Limb (tissue), 2 donors: ENCODE results near the gene MAN1A2.
"Not testable (repeated sequence)": the region's sequence is repeated elsewhere in the genome, so short reads cannot be mapped to it uniquely, and the experiment has no call there.

Experiments used
- DNase-seq, 2 donors: peaks; one replicate each; pipeline ENCODE4 v3.0.0-alpha.2; 2016; ENCODE audit errors: extremely low spot score in 2 of 2

The MAN1A2 gene

GRCh38 chr1:117396636-117397035 is 29.4 kb downstream of the MAN1A2 start:
- DNase-seq, result no peak

GRCh38 chr1:117398957-117399356 is 31.7 kb downstream of the MAN1A2 start:
- DNase-seq, result no peak

DNA sequence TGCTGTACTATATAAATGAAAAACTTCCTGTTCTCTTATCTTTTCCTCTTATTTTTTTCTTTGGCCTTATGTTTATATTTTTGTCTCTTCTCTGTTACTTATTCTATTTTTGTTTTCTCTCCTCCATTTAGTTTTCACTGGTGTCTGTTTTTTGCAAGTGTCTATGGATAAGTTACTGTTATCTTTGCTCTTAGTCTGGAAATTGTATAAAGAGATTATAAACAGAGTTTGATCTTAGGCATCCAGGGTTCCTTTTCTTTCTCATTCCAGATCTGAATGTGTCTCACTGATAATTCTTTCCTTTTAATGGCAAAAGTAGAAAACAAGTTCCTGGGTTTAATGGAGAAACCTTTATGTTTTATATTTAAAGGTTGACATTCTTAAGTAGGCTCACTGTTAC is 34.5 kb downstream of the MAN1A2 start:
- no peak for DNase-seq

- DNase-seq, result no peak
Measured at GRCh38 chr1:117403597-117403996, 36.3 kb downstream of the MAN1A2 start.

- DNase-seq, result no peak
Measured at GRCh38 chr1:117405042-117405441, 37.8 kb downstream of the MAN1A2 start.

GRCh38 chr1:117412472-117412871 is 45.2 kb downstream of the MAN1A2 start:
- DNase-seq, result no peak

DNA sequence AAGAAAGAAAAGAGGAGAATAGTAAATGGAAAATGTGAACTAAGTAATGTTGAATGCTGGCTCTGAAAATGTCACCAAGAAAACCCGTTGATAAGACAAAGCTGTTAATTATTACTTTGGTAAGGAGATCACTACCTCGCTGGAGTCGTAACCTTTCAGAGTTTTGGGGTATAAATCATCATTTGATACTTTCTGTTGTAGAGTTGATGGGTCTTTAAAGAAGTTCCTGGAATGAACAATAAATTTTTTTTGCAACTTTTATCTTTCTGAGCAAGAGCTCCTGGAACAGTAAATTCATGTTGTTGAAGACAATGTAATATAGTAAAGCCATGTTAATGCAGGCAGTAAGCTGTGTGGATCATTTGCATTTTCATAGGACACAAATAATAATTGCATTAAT is 46.2 kb downstream of the MAN1A2 start:
- no peak for DNase-seq

DNA sequence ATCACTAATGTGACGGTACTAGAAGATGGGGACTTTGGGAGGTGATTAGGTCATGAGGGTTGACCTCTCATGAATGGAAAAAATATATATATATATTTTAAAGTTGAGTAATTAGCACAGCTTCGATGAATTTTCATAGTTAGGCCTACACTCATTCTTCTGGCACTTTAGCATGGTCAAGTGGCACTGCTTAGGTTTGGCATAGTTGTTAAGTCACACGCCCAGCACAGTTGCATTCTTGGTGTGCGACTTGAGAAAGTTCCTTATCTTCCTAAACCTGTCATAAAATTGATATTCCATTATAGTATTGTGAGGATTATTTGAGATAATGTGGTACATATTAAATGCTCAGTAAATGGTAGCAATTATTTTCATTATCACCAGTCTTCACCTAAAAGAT is 47.7 kb downstream of the MAN1A2 start:
- DNase-seq, result no peak

DNA sequence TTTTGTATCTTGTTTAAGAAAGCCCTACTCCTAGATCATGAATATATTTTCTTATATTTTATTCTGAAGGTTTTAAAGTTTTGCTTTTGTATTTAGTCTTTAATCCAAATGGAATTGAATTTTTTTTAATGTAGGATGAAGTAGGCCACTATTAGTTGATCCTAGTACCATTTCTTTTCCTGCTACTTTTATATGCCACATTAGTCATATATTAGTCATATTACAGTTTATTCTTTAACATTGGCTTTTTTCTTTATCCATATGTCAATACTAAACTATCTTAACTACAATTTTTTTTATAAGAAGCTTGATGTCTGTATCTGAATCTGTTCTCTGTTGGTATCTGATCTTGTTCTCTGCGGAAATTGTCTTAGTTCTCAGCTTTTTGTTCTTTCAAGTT is 48.8 kb downstream of the MAN1A2 start:
- DNase-seq, result no peak

DNA sequence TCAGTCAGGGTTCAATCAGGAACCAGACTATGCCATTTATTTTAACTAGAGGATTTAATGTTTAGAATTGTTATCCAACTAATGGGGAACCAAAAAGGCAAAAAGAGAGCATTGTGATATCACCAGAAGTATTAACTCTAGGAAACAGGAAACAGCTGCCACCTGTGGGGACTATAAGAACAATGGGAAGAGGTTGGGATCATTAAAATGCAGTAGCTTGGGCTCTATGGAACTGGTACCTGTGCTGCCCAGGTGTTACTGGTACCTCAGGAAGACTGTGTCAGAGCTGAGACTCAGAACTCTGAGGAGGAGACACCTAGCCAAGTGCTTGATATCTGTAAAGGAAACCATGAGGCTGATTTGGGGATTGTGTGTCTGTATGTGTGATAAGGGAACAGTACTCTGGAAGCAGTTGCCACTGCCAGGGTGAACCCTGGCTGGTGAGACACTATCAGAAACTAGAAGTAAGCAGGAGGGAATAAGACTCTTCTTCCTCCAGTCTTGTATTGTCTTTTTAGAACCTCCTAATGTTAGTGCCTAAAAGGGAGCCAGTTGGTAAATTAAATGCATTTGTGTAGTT is 49.4 kb downstream of the MAN1A2 start:
- no peak for DNase-seq

- no peak for DNase-seq
Measured at GRCh38 chr1:117425050-117425734, 57.9 kb downstream of the MAN1A2 start.

DNA sequence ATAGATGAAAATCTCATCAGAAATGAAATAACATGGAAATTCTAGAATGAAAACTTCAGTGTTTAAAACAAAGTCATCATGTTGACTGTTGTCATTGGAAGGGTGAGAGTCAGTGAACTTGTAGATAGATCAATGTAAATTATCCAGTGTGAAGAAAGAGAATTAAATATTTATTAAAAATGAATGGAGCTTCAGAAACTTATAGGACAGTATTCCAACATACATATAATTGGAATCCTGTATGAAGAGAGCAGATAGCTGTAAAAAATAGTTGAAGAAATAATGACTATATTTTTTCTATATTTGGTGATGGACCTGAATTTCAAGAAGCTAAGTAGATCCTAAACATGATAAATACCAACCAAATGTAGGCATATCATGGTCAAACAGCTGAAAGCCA is 60.0 kb downstream of the MAN1A2 start:
- DNase-seq, result no peak

DNA sequence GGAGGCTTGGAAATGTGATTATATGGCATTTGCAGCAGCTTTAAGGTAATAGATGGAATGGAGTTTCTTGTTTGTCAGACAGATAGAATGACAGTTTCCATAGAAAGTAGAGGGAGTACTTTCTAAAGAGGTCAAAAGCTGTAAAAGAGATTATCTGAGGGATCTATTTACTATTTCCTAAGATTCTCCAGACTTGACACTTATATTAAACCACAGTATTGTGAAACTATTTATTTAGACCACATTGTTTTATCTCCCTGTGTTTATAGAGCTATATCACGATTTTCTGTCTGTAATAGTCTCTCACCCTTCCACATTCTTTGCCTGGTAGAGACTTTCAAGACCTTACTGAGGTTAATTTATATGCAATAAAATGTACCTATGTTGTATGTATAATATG is 66.7 kb downstream of the MAN1A2 start:
- DNase-seq, result no peak

GRCh38 chr1:117436513-117436912 is 69.3 kb downstream of the MAN1A2 start:
- no peak for DNase-seq

GRCh38 chr1:117447661-117448060 is 80.4 kb downstream of the MAN1A2 start:
- no peak for DNase-seq

- no peak for DNase-seq
Measured at GRCh38 chr1:117452216-117452615, 85.0 kb downstream of the MAN1A2 start.

GRCh38 chr1:117453958-117454357 is 86.7 kb downstream of the MAN1A2 start:
- no peak for DNase-seq

- not testable (repeated sequence) for DNase-seq
Measured at GRCh38 chr1:117458410-117458809, 91.2 kb downstream of the MAN1A2 start.

GRCh38 chr1:117466761-117467160 is 99.5 kb downstream of the MAN1A2 start:
- DNase-seq, result no peak

DNA sequence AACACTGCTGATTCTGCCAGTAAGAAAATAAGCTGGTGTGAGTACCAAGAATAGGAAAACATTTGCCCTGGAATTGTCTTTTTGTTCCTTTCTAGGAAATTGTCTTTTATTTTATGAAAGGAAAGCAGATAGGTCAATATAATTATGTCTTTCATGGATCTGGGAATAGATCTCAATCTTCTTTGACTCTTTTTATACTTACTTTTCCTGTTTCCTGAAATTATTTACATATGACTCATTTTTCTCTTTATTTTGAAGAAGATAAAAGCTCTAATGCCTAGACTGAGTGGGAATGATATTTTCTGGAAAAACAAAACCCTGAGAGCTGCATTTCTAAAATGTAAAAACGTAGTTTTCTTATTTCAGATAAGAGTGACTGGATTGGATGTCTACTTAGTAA is 100.1 kb downstream of the MAN1A2 start:
- DNase-seq, result no peak

DNA sequence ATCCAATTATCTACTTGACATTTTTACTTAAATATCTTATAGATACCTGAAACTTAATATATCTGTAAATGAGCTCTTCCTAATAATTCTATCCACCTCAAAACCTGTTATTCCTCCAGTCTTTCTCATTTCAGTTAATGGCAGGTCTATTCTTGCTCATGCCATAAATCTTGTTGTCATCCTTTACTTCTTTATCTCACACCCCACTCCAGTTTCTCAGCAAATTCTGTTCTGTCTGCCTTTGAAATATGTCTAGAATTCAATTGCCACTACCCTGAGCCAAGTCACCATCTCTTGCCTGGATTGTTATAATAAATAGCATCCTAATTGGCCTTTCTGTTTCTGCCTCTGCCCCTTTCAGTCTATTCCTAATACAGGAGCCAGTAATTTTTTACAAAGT is 105.8 kb downstream of the MAN1A2 start:
- no peak for DNase-seq

GRCh38 chr1:117475495-117475894 is 108.2 kb downstream of the MAN1A2 start:
- DNase-seq, result not testable (repeated sequence)

GRCh38 chr1:117479086-117479485 is 111.8 kb downstream of the MAN1A2 start:
- no peak for DNase-seq

DNA sequence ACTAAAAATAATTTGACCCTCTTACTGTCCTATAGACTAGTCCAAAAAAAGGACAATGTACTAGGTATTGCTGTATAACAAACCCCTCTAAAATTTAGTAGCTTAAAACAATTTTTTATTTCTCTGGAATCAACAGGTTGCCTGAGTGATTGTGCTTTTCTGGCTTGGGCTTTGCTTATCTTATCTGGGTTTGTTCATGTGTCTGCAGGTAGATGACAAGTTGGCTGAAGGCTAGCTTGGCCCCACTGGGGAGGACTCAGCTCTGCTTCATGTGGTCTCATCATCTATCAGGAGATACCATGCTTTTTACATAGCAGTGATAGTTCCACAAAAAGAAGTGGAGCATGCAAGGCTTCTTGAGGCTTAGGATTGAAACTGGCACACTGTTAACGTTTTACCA is 114.2 kb downstream of the MAN1A2 start:
- DNase-seq, result no peak
